ENCODE results near the gene ZNRF1. TPM values are rescaled to one million over a fixed set of nuclear protein-coding genes. Genes with fewer than 3 reads are reported as not detected.

The ZNRF1 gene
- total RNA-seq, 3 donors from 2014 or later (not counting 1 experiment from before 2014, with no cell fraction given), result 2.4 to 5.1 (median 3.4) TPM

DNA sequence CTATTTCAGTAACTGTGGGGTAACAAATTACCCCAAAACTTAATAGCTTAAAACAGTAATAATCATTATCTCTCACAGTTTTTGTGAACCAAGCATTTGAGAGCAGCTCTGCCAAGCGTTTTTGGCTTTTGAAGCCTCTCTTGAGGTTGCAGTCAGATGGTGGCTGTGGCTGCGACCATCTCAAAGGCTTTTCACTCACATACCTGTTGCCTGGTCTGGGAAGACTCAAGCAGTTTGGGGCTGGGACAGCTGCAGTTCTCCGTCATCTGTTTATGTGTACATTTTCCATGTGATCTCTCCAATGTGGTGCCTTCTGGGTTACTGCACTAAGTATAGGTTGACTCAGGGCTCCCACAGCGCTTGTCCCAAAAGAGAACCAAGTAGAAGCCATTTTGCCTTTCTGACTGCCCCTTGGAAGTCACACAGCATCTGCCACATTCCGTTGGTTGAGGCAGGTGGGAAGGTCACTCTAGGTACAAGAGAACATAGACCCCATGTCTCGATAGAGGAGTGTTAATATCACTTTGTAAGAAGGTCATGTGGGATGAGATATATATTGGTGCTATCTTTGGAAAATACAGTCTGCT, 68.1 kb downstream of the ZNRF1 start:
- 88% methylated on average over 6 of the region's 6 CpGs for WGBS (ENCODE audit: insufficient coverage)
- no peaks in the 10 kb centered on the region for H3K9me3 Mint-ChIP-seq

DNA sequence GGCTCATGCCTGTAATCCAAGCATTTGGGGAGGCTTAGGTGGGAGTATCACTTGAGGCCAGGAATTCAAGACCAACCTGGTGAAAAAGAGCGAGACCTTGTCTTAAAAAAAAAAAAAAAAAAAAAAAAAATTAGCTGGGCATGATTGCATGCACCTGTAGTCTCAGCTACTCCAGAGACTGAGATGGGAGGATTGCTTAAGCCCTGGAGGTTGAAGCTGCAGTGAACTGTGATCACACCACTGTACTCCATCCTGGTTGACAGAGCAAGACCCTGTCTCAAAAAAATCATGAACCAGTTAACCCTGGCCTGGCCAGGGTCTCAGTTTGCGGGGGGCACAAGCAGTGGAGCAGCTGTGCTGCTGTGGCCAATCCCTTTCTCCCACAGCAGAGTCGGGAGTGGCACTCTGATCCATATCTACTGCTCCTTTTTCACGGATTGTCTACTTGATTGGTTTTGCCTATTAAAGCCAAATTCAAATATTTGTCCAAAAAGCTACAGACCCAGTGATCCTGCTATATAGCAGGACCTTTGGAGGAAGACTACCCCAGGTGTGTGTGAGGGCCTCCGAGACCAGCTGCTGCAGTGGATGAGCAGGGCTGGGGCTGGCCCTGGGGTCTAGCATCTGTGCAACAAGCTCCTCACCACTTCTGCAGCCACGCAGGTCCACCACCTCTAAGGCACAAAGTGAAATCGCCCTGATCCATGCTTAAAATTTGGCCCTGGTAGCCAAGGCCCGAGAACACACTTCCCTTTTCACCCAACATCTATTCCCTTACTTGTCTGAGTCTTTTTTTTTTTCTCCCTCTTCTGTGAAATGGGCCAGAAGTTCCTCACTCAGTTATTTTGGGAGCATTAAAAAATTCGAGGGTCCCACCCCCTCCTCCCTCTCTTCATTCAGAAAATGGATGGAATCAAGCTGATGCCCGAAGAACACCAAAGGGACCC, 69.5 kb downstream of the ZNRF1 start:
- 78% methylated on average over 10 of the region's 10 CpGs for WGBS (ENCODE audit: insufficient coverage)
- Histone ChIP-seq H3K27me3 (ENCODE audit: control insufficient read depth, insufficient read depth, low read length) (no peaks in the 10 kb centered on the region), H3K9me3 (ENCODE audit: control insufficient read depth, insufficient read depth, low read length) (no peaks in the 10 kb centered on the region), H3K4me1 (ENCODE audit: control insufficient read depth, insufficient read depth, low read length) (peaks cover 26% of the 10 kb centered on the region), H3K36me3 (ENCODE audit: control insufficient read depth, insufficient read depth, low read length) (no peaks in the 10 kb centered on the region), H3K27ac (ENCODE audit: low read length) (no peak overlapping the region), H3K4me3 (ENCODE audit: low read length) (no peak overlapping the region)
- intact Hi-C loops (cut with micrococcal nuclease), result loop anchor here (5.0 kb wide), 1 partner anchor 66 kb away; no protein-coding TSS in a partner anchor
- TF ChIP-seq CTCF (IDR thresholded peaks at IDR 0.05), result no peak
- ATAC-seq (no peak), DNase-seq (no peak)
- Mint-ChIP-seq H3K4me3 (no peak overlapping the region), H3K27ac (no peak overlapping the region), H3K4me1 (peaks cover 17 to 20% of the 10 kb centered on the region in 2 donors), H3K9me3 (no peaks in the 10 kb centered on the region), H3K36me3 (no peaks in the 10 kb centered on the region), H3K27me3 (ENCODE audit: low read depth in 2 of 2) (peaks cover 20 to 38% of the 10 kb centered on the region in 2 donors)

More for the DNA sequence above, 68.1 kb downstream of the ZNRF1 start:
- DNase-seq, result no peak
- intact Hi-C loops (cut with micrococcal nuclease), result loop anchor here (5.0 kb wide), 1 partner anchor 65 kb away; no protein-coding TSS in a partner anchor
- no peak for ATAC-seq
- Mint-ChIP-seq H3K27me3 (ENCODE audit: low read depth in 2 of 2) (peaks cover 23 to 35% of the 10 kb centered on the region in 2 donors), H3K27ac (no peak overlapping the region), H3K4me3 (no peak overlapping the region), H3K36me3 (no peaks in the 10 kb centered on the region), H3K4me1 (peaks cover 17 to 20% of the 10 kb centered on the region in 2 donors)
- TF ChIP-seq CTCF (IDR thresholded peaks at IDR 0.05), result no peak
- peaks cover 30% of the 10 kb centered on the region for H3K4me1 ChIP-seq (ENCODE audit: control insufficient read depth, insufficient read depth, low read length)
- H3K27me3 ChIP-seq (ENCODE audit: control insufficient read depth, insufficient read depth, low read length), result no peaks in the 10 kb centered on the region
- H3K4me3 ChIP-seq (ENCODE audit: low read length), result no peak overlapping the region
- H3K9me3 ChIP-seq (ENCODE audit: control insufficient read depth, insufficient read depth, low read length), result no peaks in the 10 kb centered on the region
- no peak overlapping the region for H3K27ac ChIP-seq (ENCODE audit: low read length)
- no peaks in the 10 kb centered on the region for H3K36me3 ChIP-seq (ENCODE audit: control insufficient read depth, insufficient read depth, low read length)

DNA sequence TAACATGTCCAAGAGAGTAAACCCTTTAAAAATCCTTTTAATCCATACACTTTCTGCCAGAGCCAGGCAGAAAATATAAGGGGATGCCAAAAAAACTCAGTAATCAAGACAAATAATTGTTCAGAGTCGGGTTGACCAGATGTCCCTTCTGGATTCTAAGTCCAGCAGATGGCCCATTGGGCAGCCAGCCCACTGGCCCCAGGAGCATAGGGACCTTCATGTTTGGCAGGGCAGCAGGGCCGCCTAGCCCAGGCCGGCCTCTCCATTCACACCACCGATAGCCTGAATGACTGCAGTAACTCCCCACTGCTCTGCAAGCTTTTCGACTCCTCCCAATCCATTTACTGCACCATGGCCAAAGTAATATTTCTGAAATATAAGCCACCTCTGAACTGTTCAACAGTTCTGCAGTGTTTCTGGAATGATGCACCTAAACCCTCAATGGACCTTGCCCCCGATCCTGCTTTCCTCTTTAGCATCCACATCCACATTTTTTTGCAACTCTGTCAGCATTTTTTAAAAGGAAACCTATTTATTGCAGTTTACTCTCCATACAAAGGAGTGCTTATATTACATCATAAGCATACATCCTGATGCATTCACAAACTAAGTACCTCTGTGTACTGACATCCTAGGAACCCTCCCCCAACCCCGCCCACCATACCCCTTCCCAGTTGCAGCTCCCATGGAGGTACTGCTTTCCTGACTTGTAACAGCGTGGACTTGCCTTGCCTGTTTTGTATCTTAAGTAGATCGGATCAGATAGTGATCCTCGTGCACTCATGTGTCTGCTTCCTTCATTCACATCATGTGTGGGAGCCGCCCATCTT, 71.4 kb downstream of the ZNRF1 start:
- H3K9me3 Mint-ChIP-seq, result no peaks in the 10 kb centered on the region
- no peaks in the 10 kb centered on the region for H3K9me3 ChIP-seq (ENCODE audit: control insufficient read depth, insufficient read depth, low read length)
- H3K4me3 Mint-ChIP-seq, result no peak overlapping the region
- H3K27me3 Mint-ChIP-seq (ENCODE audit: low read depth in 2 of 2), result peaks cover 24 to 48% of the 10 kb centered on the region in 2 donors
- H3K4me1 ChIP-seq (ENCODE audit: control insufficient read depth, insufficient read depth, low read length), result peaks cover 16% of the 10 kb centered on the region
- intact Hi-C loops (cut with micrococcal nuclease), result no loop called here
- 96% methylated on average over 10 of the region's 11 CpGs for WGBS (ENCODE audit: insufficient coverage)
- H3K4me1 Mint-ChIP-seq, result peaks cover 21 to 22% of the 10 kb centered on the region in 2 donors
- no peaks in the 10 kb centered on the region for H3K27me3 ChIP-seq (ENCODE audit: control insufficient read depth, insufficient read depth, low read length)
- H3K4me3 ChIP-seq (ENCODE audit: low read length), result no peak overlapping the region
- H3K36me3 ChIP-seq (ENCODE audit: control insufficient read depth, insufficient read depth, low read length), result no peaks in the 10 kb centered on the region
- H3K27ac Mint-ChIP-seq, result no peak overlapping the region
- ATAC-seq, result no peak
- no peaks in the 10 kb centered on the region for H3K36me3 Mint-ChIP-seq
- no peak for DNase-seq
- no peak overlapping the region for H3K27ac ChIP-seq (ENCODE audit: low read length)
- TF ChIP-seq CTCF (IDR thresholded peaks at IDR 0.05), result no peak
